K562 (cell line): Measurements from ENCODE around the gene GNAQ. TPM values are rescaled to one million over a fixed set of nuclear protein-coding genes. Genes with fewer than 3 reads are reported as not detected.
A peak's percentile ranks its signal among the peaks of the same experiment; 100 is the strongest.

Experiments used
- ATF2 ChIP-seq: sonication (generic); formaldehyde crosslinking; IDR thresholded peaks from 2 replicates; pipeline ENCODE4 v1.8.1; 2022; ENCODE audit warnings: missing genetic modification reagents
- BACH1 ChIP-seq: fragments of 200-800 bp; sonication (Bioruptor generic); IDR thresholded peaks from 2 replicates; pipeline ENCODE4 v1.6.1; 2016; ENCODE audit warnings: missing genetic modification characterization, missing compliant biosample characterization
- CBFA2T2 ChIP-seq: fragments of 450-650 bp; conservative IDR thresholded peaks from 2 replicates; pipeline ENCODE4 v1.6.1; 2017; ENCODE audit warnings: mild to moderate bottlenecking
- DPF2 ChIP-seq: fragments of 450-650 bp; IDR thresholded peaks from 2 replicates; pipeline ENCODE4 v1.6.1; 2016
- FOSL1 ChIP-seq: fragments of 200-800 bp; sonication (Bioruptor generic); conservative IDR thresholded peaks from 2 replicates; pipeline ENCODE4 v1.6.1; 2016; ENCODE audit warnings: missing genetic modification characterization, missing compliant biosample characterization
- GATAD2B ChIP-seq: fragments of 450-650 bp; IDR thresholded peaks from 2 replicates; pipeline ENCODE4 v1.6.1; 2017; ENCODE audit warnings: mild to moderate bottlenecking, borderline replicate concordance
- HOXB6 ChIP-seq: fragments of 250-450 bp; sonication (Bioruptor Pico); IDR thresholded peaks from 2 replicates; pipeline ENCODE4 v1.5.1; 2022; ENCODE audit warnings: mild to moderate bottlenecking, borderline replicate concordance
- STAT5B ChIP-seq: fragments of 250-450 bp; sonication (Bioruptor Pico); IDR thresholded peaks from 2 replicates; pipeline ENCODE4 v1.8.0; 2021; ENCODE audit warnings: mild to moderate bottlenecking, inconsistent platforms
- TFAM ChIP-seq: fragments of 250-450 bp; sonication (Bioruptor Pico); conservative IDR thresholded peaks from 2 replicates; pipeline ENCODE4 v1.5.0; 2021; ENCODE audit warnings: mild to moderate bottlenecking, moderate library complexity
- ZNF12 ChIP-seq: sonication (generic); formaldehyde crosslinking; IDR thresholded peaks from 2 replicates; pipeline ENCODE4 v1.4.0; 2020; ENCODE audit warnings: mild to moderate bottlenecking, missing genetic modification reagents
- ZNF140 ChIP-seq: fragments of 250-450 bp; sonication (Bioruptor Pico); IDR thresholded peaks from 2 replicates; pipeline ENCODE4 v1.8.0; 2021; ENCODE audit warnings: moderate library complexity, mild to moderate bottlenecking, inconsistent platforms
- ZNF212 ChIP-seq: fragments of 450-650 bp; formaldehyde crosslinking; IDR thresholded peaks from 2 replicates; pipeline ENCODE4 v1.4.0; 2020; ENCODE audit warnings: mild to moderate bottlenecking
- ZNF586 ChIP-seq: fragments of 450-650 bp; formaldehyde crosslinking; conservative IDR thresholded peaks from 2 replicates; pipeline ENCODE4 v1.4.0; 2020; ENCODE audit warnings: mild to moderate bottlenecking, moderate library complexity
- ZNF695 ChIP-seq: fragments of 450-650 bp; formaldehyde crosslinking; IDR thresholded peaks from 2 replicates; pipeline ENCODE4 v1.4.0; 2020; ENCODE audit warnings: mild to moderate bottlenecking, moderate library complexity
- ZZZ3 ChIP-seq: fragments of 450-650 bp; IDR thresholded peaks from 2 replicates; pipeline ENCODE4 v1.6.1; 2016; ENCODE audit warnings: antibody characterized with exemption, mild to moderate bottlenecking, moderate library complexity
- polyA plus RNA-seq, 8 experiments: library from polyadenylated mRNA; depleted of rRNA in 4 of 8; stranded (reverse) in 5 of 8; unstranded in 3 of 8; fragments of >200 nt; fragmentation: Nextera tagmentation in 2 of 8; fragmentation: Illumina TruSeq in 1 of 8; extraction: Ambion mirVana in 2 of 8; extraction: Trizol in 1 of 8; gene quantifications; 2 replicates each; pipeline versions ENCODE4 v1.2.1 to v1.2.3, GENCODE V29; 2011 to 2014; ENCODE audit warnings: inconsistent platforms in 1 of 8, missing spikeins in 1 of 8
- total RNA-seq, 7 experiments: library from RNA; depleted of rRNA in 6 of 7; stranded (reverse); fragments of >200 nt in 6 of 7; fragmentation: Illumina TruSeq in 2 of 7; extraction: Trizol in 2 of 7; gene quantifications; 2 replicates each; pipeline versions ENCODE4 v1.2.1 to v1.2.3, GENCODE V29; 2011 to 2021; ENCODE audit warnings: low replicate concordance in 1 of 7

Gene GNAQ
- total and polyA plus RNA-seq, 9 of the 15 experiments (the other 6 are each of a cell fraction or from before 2014, with no cell fraction given): 4.8 to 27.9 (median 17.5) TPM

GRCh38 chr9:77939149-77939668, 92.4 kb downstream of the GNAQ start (continued):
- TF ChIP-seq FOSL1 (tag) (peak; percentile 57), ZZZ3 (no peak), ZNF12 (no peak), HOXB6 (CRISPR knock-in tag) (no peak), ZNF586 (CRISPR knock-in tag) (no peak), TFAM (no peak), ZNF140 (CRISPR knock-in tag) (no peak), ZNF212 (CRISPR knock-in tag) (no peak), STAT5B (CRISPR knock-in tag) (no peak), CBFA2T2 (no peak), DPF2 (0 out of 2 replicates have a peak, but pooled peaks have one; percentile 17), GATAD2B (no peak), BACH1 (tag) (no peak), ATF2 (CRISPR knock-in tag) (no peak), ZNF695 (CRISPR knock-in tag) (no peak)
- TF ChIP-seq, all 486 proteins: peak for 5
